Measurements from ENCODE around the gene ZNF48.

ZNF48 gene

GRCh38 chr16:30444231-30445148 is 49.3 kb downstream of the ZNF48 start:
- no peak for DNase-seq

DNA sequence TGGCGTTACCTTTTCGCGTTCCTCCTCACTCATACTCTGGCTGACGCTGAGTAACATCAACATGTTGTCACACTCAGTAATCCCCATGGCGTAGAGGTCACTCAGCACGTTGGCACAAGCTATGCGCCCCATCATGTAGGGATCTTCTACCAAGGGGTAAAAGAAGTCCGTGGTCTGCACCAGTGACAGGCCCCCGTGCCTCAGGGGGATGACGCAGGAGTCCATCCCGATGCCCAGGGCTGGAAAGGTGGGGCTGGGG is 49.9 kb downstream of the ZNF48 start:
- no peak for DNase-seq

- DNase-seq = peak; percentile 94
Observed at GRCh38 chr16:30445408-30446202, 50.4 kb downstream of the ZNF48 start, which contains the start of gene SEPHS2. SEPHS2 (minus strand) TSS chr16:30445874; CDS start chr16:30445727, 147 bp downstream.

- no peak for DNase-seq
Observed at GRCh38 chr16:30446203-30446595, 51.0 kb downstream of the ZNF48 start.

GRCh38 chr16:30447512-30448226 is 52.4 kb downstream of the ZNF48 start:
- DNase-seq = peak; percentile 3

- no peak for DNase-seq
Observed at GRCh38 chr16:30449116-30449435, 53.9 kb downstream of the ZNF48 start.
